ENCODE measurements around the gene RPL19. TPM values are rescaled to one million over a fixed set of nuclear protein-coding genes. Genes with fewer than 3 reads are reported as not detected.

Gene RPL19
- 1,000 to 10,000 TPM; 1,315 to 2,278 TPM for total RNA-seq

- TF ChIP-seq, protein P1, sequence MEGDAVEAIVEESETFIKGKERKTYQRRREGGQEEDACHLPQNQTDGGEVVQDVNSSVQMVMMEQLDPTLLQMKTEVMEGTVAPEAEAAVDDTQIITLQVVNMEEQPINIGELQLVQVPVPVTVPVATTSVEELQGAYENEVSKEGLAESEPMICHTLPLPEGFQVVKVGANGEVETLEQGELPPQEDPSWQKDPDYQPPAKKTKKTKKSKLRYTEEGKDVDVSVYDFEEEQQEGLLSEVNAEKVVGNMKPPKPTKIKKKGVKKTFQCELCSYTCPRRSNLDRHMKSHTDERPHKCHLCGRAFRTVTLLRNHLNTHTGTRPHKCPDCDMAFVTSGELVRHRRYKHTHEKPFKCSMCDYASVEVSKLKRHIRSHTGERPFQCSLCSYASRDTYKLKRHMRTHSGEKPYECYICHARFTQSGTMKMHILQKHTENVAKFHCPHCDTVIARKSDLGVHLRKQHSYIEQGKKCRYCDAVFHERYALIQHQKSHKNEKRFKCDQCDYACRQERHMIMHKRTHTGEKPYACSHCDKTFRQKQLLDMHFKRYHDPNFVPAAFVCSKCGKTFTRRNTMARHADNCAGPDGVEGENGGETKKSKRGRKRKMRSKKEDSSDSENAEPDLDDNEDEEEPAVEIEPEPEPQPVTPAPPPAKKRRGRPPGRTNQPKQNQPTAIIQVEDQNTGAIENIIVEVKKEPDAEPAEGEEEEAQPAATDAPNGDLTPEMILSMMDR (IDR thresholded peaks at IDR 0.05) = no peak
- Histone ChIP-seq H3K9me3 (no peaks in the 10 kb centered on the region), H3K27ac (peak within 1 kb of the TSS; percentile 92 to 97), H3K4me1 (ENCODE audit: control insufficient read depth in 1 of 2, low read depth in 2 of 2) (peaks cover 28 to 44% of the 10 kb centered on the region in 2 donors), H3K4me3 (peak within 1 kb of the TSS; percentile 80), H3K27me3 (replicated peaks; ENCODE audit: insufficient read depth) (no peaks in the 10 kb centered on the region), H3K36me3 (peaks cover 36% of the 10 kb centered on the region)
- ATAC-seq (ENCODE audit: insufficient number of reproducible peaks, low FRiP score, low read depth) = peak; percentile 45
- DNase-seq (ENCODE audit: low spot score) = no peak
Observed at GRCh38 chr17:39200070-39200879, at the start of gene RPL19. TSS of gene RPL19 (plus strand) at chr17:39200283. CDS start at chr17:39200345, 62 bp downstream.

DNA sequence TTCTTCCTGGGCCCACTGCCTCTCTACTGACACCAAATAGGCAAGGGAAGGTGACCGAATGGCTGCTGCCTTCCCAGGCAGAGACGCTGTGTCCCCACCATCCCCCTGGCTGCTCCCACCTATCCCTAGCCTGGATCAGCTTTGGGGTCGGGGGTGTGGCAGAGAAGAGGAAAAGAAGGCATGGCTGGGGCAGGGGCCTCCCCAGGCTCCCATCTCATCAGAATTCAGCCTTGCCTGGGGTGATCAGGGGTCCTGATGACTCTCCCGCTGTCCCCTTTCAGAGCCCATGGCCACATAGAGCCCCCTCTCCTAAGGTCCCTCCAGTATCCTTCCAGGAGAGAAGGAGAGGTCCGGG is 49.3 kb upstream of the RPL19 start:
- Histone ChIP-seq H3K27me3 (replicated peaks; ENCODE audit: insufficient read depth) (no peaks in the 10 kb centered on the region), H3K27ac (no peak overlapping the region), H3K4me3 (peak overlapping the region; percentile 90), H3K4me1 (ENCODE audit: control insufficient read depth in 1 of 2, low read depth in 2 of 2) (peaks cover 11 to 18% of the 10 kb centered on the region in 2 donors), H3K36me3 (no peaks in the 10 kb centered on the region), H3K9me3 (no peaks in the 10 kb centered on the region)
- ATAC-seq (ENCODE audit: insufficient number of reproducible peaks, low FRiP score, low read depth) (no peak), DNase-seq (ENCODE audit: low spot score) (no peak)
- TF ChIP-seq, protein P1 (IDR thresholded peaks at IDR 0.05) = no peak

DNA sequence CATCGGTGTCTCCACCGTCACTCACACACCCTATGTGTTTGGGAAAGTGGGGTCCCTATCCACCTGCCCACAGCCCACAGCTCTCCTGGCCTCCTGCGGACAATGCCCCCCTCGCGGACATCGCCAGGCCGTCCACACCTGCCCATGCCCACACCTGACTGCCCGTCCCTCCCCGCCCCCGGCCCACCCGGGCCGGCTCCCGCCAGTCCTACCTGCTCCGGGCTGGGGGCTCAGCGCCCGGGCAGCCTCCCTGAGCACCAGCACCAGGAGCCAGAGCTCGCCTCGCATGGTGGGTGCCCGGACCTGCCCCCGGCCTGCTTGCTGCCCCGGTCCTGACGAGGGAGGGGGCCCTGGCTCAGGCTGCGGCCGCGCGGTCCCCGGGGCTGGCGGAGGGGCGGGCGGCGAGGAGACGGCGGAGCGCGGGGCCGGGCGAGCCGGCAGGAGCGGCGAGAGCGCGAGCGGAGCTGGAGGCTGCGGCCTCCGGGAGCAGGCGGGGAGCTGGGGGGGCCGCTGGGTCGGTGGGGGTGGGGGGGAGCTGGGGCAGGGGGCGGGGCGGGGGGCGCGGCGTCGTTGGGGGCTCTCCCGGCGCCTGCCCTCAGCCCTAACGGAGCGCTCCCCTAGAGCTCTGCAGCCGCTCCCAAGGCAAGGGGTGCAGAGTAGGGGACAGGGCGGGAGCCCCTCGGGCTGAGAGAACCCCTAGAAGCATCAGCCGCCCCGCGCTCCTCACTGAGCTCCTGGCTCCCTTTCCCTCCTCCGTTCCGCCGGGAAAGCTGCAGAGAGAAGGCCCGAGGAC is 48.7 kb upstream of the RPL19 start, which contains the start of gene PLXDC1:
Gene PLXDC1 (minus strand): TSS at position 488 of the 793 bp plus-strand sequence. CDS start 200 bp downstream, at position 288.
- TF ChIP-seq, protein P1 (IDR thresholded peaks at IDR 0.05) = no peak
- no peaks in the 10 kb centered on the region for H3K27me3 ChIP-seq (replicated peaks; ENCODE audit: insufficient read depth)
- no peak within 1 kb of the TSS for H3K27ac ChIP-seq
- no peaks in the 10 kb centered on the region for H3K9me3 ChIP-seq
- H3K4me1 ChIP-seq (ENCODE audit: control insufficient read depth in 1 of 2, low read depth in 2 of 2) = peaks cover 11 to 18% of the 10 kb centered on the region in 2 donors
- no peak for ATAC-seq (ENCODE audit: insufficient number of reproducible peaks, low FRiP score, low read depth)
- no peaks in the 10 kb centered on the region for H3K36me3 ChIP-seq
- peak within 1 kb of the TSS; percentile 90 for H3K4me3 ChIP-seq
- DNase-seq (ENCODE audit: low spot score) = no peak

- peaks cover 11 to 18% of the 10 kb centered on the region in 2 donors for H3K4me1 ChIP-seq (ENCODE audit: control insufficient read depth in 1 of 2, low read depth in 2 of 2)
- H3K27ac ChIP-seq = peak overlapping the region in 1 of 2 donors; percentile 91
- TF ChIP-seq, protein P1 (IDR thresholded peaks at IDR 0.05) = no peak
- H3K4me3 ChIP-seq = peak overlapping the region; percentile 90
- no peaks in the 10 kb centered on the region for H3K36me3 ChIP-seq
- no peaks in the 10 kb centered on the region for H3K9me3 ChIP-seq
- no peaks in the 10 kb centered on the region for H3K27me3 ChIP-seq (replicated peaks; ENCODE audit: insufficient read depth)
- DNase-seq (ENCODE audit: low spot score) (no peak), ATAC-seq (ENCODE audit: insufficient number of reproducible peaks, low FRiP score, low read depth) (no peak)
Observed at GRCh38 chr17:39151943-39152818, 47.9 kb upstream of the RPL19 start.

Measured in thoracic aorta (tissue), 2 donors.